GM19239 (cell line): ENCODE results near the gene AGBL1.

Experiments
- DNase-seq: peaks from one replicate; pipeline ENCODE4 v3.0.0; 2011; ENCODE audit warnings: low spot score; ENCODE audit not compliant: insufficient read length
- FAIRE-seq: peaks from 2 replicates; lab custom pipeline; 2011; peaks lifted over from hg19 to GRCh38; lab: Jason Lieb, UNC

The AGBL1 gene

DNA sequence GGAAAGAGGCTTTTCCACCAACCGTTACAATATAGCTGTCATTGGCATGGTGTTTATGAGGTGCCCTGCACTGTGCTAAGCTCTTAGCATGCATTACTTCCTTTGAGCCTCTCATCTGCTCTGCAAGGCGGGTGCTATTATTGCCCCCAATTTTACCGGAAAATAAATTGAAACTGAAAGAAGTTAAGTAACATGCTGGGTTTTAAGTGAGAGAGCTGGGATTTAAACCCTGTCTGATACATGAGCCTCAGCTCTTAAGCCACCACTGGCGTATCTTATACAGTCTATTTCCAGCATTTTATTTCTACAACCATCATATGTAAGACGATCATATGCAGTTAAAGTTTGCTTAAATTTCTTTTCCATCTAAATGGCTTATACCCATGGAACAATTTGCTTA is 81.6 kb downstream of the AGBL1 start:
- FAIRE-seq (no peak), DNase-seq (no peak)

DNA sequence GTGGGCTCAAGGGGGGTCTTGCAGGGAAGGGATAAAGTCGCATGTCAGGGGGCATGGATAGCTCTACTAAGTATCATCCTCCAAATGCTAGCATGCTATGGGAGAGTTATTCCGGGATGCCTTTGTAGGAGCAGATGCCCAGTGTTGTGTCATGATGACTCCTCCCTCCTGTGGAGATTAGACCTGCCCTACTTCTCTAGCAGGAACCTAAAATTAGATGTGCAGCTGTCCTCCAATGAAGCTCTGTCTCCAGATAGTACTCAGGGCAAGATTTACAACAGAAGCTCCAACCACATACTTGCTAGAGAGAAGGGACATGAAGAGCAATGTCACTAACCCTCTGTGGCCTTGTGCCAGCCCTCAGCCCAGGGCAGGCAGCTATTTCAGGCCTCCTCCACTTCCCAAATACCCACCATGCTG is 82.5 kb downstream of the AGBL1 start:
- FAIRE-seq (no peak), DNase-seq (no peak)

DNA sequence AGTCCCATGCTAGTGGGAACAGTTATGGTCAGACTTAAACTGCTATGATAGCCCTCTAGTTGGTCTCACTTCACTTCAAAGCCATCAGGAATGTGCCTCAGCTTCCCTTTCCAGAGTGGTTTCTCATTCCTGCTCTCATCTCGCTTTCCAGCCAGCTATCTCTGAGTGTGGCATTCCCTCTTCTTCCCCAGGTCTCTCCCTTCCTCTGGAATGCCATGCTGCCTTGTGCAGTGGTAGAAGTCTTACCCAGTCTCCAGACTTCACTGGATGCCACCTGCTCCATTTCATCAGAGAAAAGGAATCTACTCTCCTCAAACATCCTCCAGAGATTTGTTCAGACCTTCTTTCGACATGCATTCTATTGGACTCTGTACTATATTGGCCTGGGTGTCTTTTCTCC is 83.0 kb downstream of the AGBL1 start:
- no peak for FAIRE-seq
- DNase-seq, result no peak

GRCh38 chr15:86163816-86164215 is 84.1 kb downstream of the AGBL1 start:
- no peak for DNase-seq
- FAIRE-seq, result no peak

DNA sequence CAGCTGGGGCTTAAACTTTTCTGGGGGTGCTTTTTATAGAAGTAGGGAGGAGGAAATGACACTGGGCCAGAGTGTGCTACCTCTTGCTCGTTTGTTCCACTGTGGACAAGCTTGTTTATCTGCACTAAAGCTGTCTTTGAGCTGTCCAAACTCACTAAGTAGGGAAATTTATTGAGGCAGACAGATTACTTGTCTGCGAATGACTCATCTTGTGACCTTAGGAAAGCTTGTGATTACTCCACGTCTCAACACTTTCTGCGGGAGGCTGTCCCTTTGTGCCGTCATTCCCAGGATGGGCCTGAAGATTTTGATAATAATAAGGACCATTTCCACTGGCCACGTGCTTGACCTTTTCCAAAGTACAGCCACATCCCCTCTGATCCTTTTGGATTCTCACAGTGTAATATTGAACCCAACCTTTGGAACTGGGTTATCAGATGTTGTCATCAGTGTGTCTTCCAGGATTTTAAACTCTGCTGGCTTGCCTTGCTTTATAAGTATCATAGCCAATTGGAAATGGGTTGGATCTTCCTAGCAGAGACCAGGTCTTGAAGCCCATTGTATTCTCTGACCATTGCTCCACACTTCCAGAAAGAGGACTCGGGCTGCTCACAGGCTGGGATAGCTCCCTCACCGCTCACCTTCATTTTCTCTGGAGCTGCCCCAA is 84.7 kb downstream of the AGBL1 start:
- DNase-seq, result no peak
- no peak for FAIRE-seq

DNA sequence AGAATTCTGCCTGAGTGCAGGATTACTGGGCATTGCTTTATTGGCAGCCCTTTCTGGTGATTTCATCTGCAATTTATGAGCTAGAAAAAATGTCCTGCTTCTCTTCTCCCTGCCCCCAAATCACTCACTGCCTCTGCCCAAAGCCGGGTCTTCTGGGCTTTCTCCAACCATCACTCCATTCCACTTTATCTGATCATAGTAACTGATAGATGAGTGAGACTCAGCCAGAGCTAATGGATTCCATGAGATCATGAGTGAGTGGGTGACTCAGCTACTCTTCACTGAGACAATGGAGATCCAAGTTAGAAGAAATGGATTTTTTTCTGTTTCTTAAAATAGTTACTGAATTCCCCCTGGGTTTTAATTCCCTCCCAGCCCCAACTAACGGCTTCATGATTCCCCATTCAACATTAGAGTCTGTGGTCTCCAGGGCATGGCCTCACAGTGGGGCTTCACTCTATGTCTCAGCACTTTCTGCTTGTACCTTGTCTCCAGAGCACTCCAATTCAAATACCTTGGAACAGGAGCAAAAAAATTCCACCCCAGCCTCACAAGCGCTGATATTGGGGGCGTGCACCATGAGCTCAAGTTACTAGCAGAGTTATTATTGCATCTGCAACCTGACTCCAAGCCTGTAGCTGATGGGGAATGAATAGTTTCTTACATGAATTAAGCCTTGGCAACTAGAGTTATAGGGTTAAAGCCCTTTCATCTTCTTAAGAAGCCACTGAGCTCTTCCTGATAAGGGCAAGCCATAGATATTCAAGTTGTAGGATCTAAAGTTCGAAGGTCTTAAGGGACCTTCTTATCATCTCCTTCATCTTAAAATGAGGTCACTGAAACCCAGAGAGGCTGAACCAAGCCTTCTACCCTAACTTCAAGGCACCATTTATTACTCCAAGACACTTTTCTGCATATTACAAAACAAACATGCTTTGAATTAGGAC is 85.9 kb downstream of the AGBL1 start:
- DNase-seq, result no peak
- no peak for FAIRE-seq

DNA sequence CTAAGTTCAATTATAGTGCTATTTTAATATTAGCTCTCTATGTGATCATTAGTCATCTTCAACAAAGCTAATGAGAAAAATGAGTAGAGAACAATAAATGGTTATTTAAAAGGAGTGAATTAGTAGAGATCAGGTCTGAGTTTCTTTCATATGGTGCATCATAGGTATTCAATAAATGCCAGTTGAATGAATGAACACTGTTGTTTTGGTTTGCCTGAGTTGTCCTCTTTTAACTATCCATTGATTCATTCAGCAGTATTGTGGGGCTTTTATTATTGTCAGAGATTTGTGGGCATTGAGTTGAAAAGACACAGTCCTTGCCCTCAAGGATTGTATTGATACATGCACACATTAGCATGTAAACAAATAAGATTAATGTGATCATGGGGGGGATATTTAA is 88.2 kb downstream of the AGBL1 start:
- no peak for FAIRE-seq
- DNase-seq, result no peak

DNA sequence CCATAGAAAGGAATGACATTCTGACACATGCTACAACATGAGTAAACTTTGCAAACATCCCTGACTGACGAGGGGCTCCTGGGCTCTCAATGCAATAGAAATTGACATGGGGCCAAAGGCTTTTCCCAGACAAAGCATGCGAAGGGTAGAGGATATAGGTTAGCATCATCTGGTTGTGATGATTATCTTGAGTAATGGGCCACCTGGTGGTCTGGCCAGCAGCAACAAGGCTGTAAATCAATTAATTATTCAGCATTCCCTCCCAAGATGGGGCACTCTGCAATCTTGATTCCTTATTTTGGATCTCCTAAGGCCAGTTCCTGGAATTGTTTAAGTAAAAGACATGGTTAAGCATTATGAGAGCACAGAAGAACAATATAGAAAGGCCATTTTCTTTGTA is 99.2 kb downstream of the AGBL1 start:
- FAIRE-seq (no peak), DNase-seq (no peak)

DNA sequence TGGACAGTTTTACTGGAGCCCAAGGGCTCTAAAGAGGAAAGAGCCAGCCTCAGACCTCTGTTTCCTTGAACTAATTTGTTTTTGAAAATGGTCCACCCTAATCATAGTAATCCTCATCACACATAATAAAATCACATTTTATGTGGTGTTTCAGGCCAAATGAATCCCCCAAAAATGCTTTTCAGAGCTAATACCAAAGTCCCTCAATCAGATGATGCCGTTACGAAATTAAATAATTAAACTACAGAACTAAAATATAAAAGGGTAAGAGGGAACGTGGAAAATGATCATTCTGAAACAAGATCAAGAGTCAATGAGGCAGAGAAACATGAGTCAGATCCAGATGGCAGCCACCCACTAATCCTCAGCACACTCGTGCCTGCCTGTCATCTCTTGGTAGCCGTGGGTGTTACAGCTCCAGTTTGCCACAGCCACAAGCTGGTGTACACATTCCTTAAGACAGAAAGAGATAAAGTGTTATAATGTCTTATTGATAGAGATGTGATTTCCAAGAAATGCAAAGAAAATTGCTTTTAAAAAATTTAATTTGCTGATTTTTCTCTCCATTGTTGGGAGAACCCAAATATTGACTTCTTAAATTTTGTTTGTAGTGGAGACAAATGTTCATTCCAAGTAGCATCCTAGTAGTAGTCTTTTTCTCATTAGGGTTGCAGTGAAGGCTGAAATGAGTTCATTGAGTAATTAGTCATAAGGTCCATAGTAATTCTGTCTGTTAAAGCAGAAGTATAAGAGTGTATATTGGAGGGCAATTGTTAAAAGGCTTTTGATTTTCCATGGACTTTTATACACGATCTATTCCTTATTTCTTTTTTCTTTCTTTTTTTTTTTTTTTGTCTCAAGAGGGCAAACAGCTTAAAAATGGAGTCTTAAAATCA is 104.2 kb downstream of the AGBL1 start:
- FAIRE-seq, result no peak
- no peak for DNase-seq

DNA sequence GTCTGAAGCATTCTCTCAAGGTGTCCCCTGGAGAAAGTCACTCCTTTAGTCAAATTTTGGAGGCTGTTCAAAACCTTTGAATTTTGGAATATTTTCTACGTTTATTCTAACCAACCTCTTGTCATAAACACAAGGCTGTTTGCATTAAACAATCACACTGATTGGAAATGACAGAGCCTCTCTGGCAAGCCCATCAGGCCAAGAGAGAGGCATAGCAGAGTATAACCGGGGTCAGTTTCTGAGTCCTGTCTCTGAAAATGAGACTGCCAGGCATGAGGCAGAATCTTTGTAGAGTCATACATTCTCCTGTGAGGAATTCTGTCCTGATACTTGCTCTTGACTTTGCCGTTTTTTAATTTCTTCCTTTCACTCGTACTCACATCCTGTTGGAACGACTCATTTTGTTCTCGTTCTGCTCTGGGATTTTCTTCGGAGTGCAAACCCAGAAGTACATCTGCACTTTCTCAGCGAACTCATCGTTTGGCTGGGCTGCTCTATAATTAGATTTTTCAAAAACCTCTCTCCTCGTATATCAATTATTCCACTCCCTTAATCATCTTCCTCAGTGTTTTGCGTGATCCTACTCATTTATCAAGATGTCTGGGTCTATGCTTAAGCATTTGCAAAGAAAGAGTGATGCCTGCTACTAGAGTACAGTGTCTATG is 114.2 kb downstream of the AGBL1 start:
- DNase-seq (no peak), FAIRE-seq (no peak)

- DNase-seq, result no peak
- no peak for FAIRE-seq
These were observed 118.1 kb downstream of the AGBL1 start for GRCh38 chr15:86197770-86198169.

DNA sequence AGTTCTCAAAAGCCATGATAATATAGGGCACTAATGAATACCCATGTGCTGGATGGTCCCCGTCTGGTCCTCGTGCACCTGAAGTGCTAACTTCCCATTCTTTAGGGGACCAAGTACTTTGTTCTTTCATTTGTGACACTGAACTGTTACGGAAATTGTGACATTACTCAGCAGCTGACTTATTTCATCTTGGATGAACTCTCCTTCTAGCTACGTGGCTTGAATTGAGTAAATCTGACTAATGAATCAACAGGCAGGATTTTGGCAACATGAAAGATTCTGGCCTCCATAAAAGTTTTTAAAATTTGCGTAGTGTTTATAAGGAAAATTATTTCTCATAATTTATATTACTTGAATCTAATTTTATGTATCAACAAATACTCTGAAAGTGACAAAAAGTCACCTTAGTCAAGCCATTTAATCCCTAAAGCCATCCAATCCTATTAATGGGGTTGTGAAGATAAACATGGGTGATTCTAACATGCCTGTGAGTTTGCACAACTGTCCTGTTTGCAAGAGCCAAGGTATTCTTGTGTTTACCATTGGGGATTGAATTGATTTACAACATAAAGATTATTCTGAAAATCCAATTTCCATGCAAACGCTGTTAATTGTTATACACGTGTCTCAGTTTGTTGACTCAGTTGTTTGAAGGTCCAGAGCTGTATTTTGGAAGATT is 119.9 kb downstream of the AGBL1 start:
- no peak for FAIRE-seq
- DNase-seq, result no peak

- DNase-seq (no peak), FAIRE-seq (no peak)
These were observed 121.8 kb downstream of the AGBL1 start for GRCh38 chr15:86201313-86202008.

DNA sequence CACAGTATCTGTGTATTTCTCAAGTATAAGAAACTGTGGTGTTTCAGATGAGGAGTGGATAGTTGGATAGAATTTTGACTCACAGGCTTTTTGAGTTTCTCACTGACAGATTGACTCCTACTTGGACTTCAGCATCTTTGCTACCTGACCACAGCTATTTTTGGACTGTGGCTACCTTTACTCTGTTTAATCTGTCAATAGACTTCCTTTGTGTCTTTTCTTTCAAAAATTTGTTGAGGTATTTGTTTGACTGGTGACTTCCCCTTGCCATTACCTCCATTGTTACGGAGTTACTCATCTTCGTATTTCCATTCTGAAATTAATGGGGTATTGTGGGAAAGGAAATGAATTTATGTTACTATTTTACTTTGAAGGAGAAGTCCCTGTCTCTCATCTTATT is 123.8 kb downstream of the AGBL1 start:
- no peak for DNase-seq

GRCh38 chr15:86205096-86205495 is 125.4 kb downstream of the AGBL1 start:
- DNase-seq, result no peak
- FAIRE-seq, result no peak

More for the DNA sequence above, 123.8 kb downstream of the AGBL1 start:
- FAIRE-seq, result no peak

DNA sequence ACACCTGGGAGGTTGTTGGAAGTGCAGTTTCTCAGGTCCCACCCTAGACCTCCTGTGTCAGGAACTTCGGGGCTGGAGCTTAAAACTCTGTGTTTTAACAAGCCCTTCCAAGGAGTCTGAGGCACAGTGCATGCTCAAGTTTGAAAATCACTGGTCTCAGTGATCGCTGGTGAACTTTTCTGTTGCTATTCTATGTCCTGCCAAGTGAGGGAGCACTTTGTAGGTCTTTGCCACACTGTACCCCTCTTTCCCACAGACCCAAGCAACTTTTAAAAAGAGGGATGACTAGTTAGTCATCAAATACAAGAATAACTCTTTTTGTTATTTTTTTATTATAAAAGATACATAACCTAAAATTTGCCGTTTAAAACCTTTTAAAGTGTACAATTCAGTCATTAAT is 133.7 kb downstream of the AGBL1 start:
- no peak for FAIRE-seq
- DNase-seq, result no peak

GRCh38 chr15:86213888-86214287 is 134.2 kb downstream of the AGBL1 start:
- FAIRE-seq, result no peak

GRCh38 chr15:86221119-86221518 is 141.4 kb downstream of the AGBL1 start:
- no peak for FAIRE-seq
- no peak for DNase-seq

More at GRCh38 chr15:86213888-86214287, 134.2 kb downstream of the AGBL1 start:
- no peak for DNase-seq

DNA sequence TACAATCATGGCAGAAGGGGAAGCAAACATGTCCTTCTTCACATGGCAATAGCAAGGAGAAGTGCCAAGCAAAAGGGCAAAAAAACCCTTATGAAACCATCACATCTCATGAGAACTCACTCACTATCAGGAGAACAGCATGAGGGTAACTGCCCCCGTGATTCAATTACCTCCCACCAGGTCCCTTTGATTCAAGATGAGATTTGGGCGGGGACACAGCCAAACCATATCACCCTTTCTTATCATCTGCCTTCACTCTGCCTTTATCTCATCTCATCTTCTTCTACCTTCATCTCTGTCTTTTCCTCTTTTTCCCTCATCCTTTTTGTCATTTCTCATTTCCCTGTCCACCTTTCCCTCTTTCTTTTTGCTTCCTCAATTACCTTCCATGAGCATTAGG is 149.6 kb downstream of the AGBL1 start:
- no peak for DNase-seq
- FAIRE-seq, result no peak
